Cardiac ventricle fibroblast (primary cell): ENCODE data around the gene STRN4. TPM values are rescaled to one million over a fixed set of nuclear protein-coding genes. Genes with fewer than 3 reads are reported as not detected.

Experiments used
- total RNA-seq: library from RNA; depleted of rRNA; stranded (reverse); fragments of >200 nt; gene quantifications from 2 replicates; pipeline ENCODE4 v1.2.3, GENCODE V29; 2015

The STRN4 gene
- 47.2 and 58.5 TPM in 2 replicates for total RNA-seq

GRCh38 chr19:46746281-46747057, at the start of gene STRN4:
STRN4 (minus strand) TSS chr19:46746450; CDS start chr19:46746430, 20 bp downstream.

GRCh38 chr19:46788262-46788967, 42.2 kb upstream of the STRN4 start, which contains the start of gene SLC1A5:
SLC1A5 (minus strand) TSS chr19:46788594; CDS start chr19:46787965, 629 bp downstream.

GRCh38 chr19:46745521-46746280, 549 bp downstream of the STRN4 start, which contains the start of gene FKRP:
FKRP (plus strand) TSS chr19:46746057; CDS start chr19:46755451, 9,394 bp downstream.

GRCh38 chr19:46717034-46717715, 29.1 kb downstream of the STRN4 start, which contains the start of gene PRKD2:
PRKD2 (minus strand) TSS chr19:46717114; CDS start chr19:46716370, 744 bp downstream.

Other genes with a start within 250 kb of the STRN4 start
- 175 and 246 TPM in 2 replicates for gene CALM3, start 145.1 kb downstream of the STRN4 start, total RNA-seq
- 5.9 and 8.2 TPM in 2 replicates for gene PTGIR, start 121.4 kb downstream of the STRN4 start, total RNA-seq
- not detected in 2 replicates for gene GNG8, start 110.2 kb downstream of the STRN4 start, total RNA-seq
- gene DACT3, start 85.3 kb downstream of the STRN4 start, total RNA-seq = 7.3 and 8.4 TPM in 2 replicates
- 22.7 and 25.1 TPM in 2 replicates for gene PRKD2, start 29.3 kb downstream of the STRN4 start, total RNA-seq
- gene FKRP, start 393 bp downstream of the STRN4 start, total RNA-seq = 12.5 and 18.0 TPM in 2 replicates
- 138 and 154 TPM in 2 replicates for gene SLC1A5, start 42.1 kb upstream of the STRN4 start, total RNA-seq
- gene AP2S1, start 104.4 kb upstream of the STRN4 start, total RNA-seq = 166 and 197 TPM in 2 replicates
- gene ARHGAP35, start 114.5 kb upstream of the STRN4 start, total RNA-seq = 38.6 and 40.4 TPM in 2 replicates